Mesendoderm (in vitro differentiated cells): Measurements from ENCODE around the gene LSM8.

Experiments used
- DNase-seq: peaks from one replicate; pipeline ENCODE4 v3.0.0; 2013
- H2AK5ac ChIP-seq: 2 replicates; pipeline ENCODE4 v1.6.1; 2013; ENCODE audit warnings: low read length, inconsistent platforms
- H2BK120ac ChIP-seq: 2 replicates; pipeline ENCODE4 v1.6.1; 2013; ENCODE audit warnings: low read depth, mild to moderate bottlenecking, low read length, moderate library complexity, mixed read lengths
- H2BK15ac ChIP-seq: replicated peaks from 2 replicates; pipeline ENCODE4 v1.6.1; 2013; ENCODE audit warnings: low read depth, mild to moderate bottlenecking, moderate library complexity
- H2BK5ac ChIP-seq: 2 replicates; pipeline ENCODE4 v1.6.1; 2013; ENCODE audit warnings: low read length, inconsistent platforms
- H3K18ac ChIP-seq: 2 replicates; pipeline ENCODE4 v1.6.1; 2013; ENCODE audit warnings: mild to moderate bottlenecking, low read length, mixed read lengths
- H3K23ac ChIP-seq: one replicate; pipeline ENCODE4 v1.6.1; 2013; ENCODE audit warnings: low read length
- H3K27ac ChIP-seq: 2 replicates; pipeline ENCODE4 v1.5.1; 2013; ENCODE audit warnings: low read depth, mild to moderate bottlenecking, inconsistent platforms, low read length, moderate library complexity
- H3K27me3 ChIP-seq: 2 replicates; pipeline ENCODE4 v1.6.1; 2013; ENCODE audit warnings: low read length, control low read depth, mild to moderate bottlenecking, inconsistent platforms; ENCODE audit not compliant: insufficient read depth, poor library complexity
- H3K36me3 ChIP-seq: 2 replicates; pipeline ENCODE4 v1.6.1; 2013; ENCODE audit warnings: low read length, inconsistent platforms; ENCODE audit not compliant: control insufficient read depth, insufficient read depth
- H3K4ac ChIP-seq: one replicate; pipeline ENCODE4 v1.6.1; 2013; ENCODE audit warnings: low read depth, mild to moderate bottlenecking, low read length, moderate library complexity
- H3K4me1 ChIP-seq: 2 replicates; pipeline ENCODE4 v1.6.1; 2013; ENCODE audit warnings: low read depth, low read length, inconsistent platforms; ENCODE audit not compliant: control insufficient read depth
- H3K4me2 ChIP-seq: 2 replicates; pipeline ENCODE4 v1.6.1; 2013; ENCODE audit warnings: low read length
- H3K4me3 ChIP-seq: 2 replicates; pipeline ENCODE4 v1.5.1; 2013; ENCODE audit warnings: mild to moderate bottlenecking, low read length
- H3K56ac ChIP-seq: one replicate; pipeline ENCODE4 v1.6.1; 2013; ENCODE audit warnings: low read length
- H3K79me1 ChIP-seq: 2 replicates; pipeline ENCODE4 v1.6.1; 2013; ENCODE audit warnings: low read length, inconsistent platforms
- H3K79me2 ChIP-seq: 2 replicates; pipeline ENCODE4 v1.6.1; 2013; ENCODE audit warnings: mild to moderate bottlenecking, low read length; ENCODE audit not compliant: control insufficient read depth, insufficient read depth
- H3K9ac ChIP-seq: 2 replicates; pipeline ENCODE4 v1.6.1; 2013; ENCODE audit warnings: low read length, inconsistent platforms
- H4K5ac ChIP-seq: one replicate; pipeline ENCODE4 v1.6.1; 2013; ENCODE audit warnings: low read length
- H4K8ac ChIP-seq: one replicate; pipeline ENCODE4 v1.6.1; 2013; ENCODE audit warnings: low read depth, mild to moderate bottlenecking, control low read depth, low read length, moderate library complexity
- WGBS: extraction: QIAGEN DNeasy Blood & Tissue Kit; methylation state at CpG from one replicate; pipeline ENCODE4 v1.1.7; 2013; ENCODE audit warnings: low lambda C conversion rate, missing lambda C conversion rate; ENCODE audit not compliant: insufficient coverage; ENCODE audit errors: extremely low coverage; 5-methylcytosine and 5-hydroxymethylcytosine counted together

LSM8 gene

GRCh38 chr7:118151671-118152070 is 32.3 kb upstream of the LSM8 start:
- Histone ChIP-seq H3K36me3 (no peaks in the 10 kb centered on the region), H2BK15ac (no peak overlapping the region), H3K79me2 (no peaks in the 10 kb centered on the region), H3K4me3 (no peak overlapping the region), H3K9ac (no peak overlapping the region), H3K27ac (no peak overlapping the region), H3K27me3 (no peaks in the 10 kb centered on the region), H3K4me1 (peaks cover 2% of the 10 kb centered on the region), H4K8ac (no peak overlapping the region), H3K4ac (no peak overlapping the region), H3K18ac (no peak overlapping the region), H2AK5ac (no peak overlapping the region), H2BK120ac (no peak overlapping the region), H3K79me1 (no peaks in the 10 kb centered on the region), H4K5ac (no peak overlapping the region), H3K23ac (no peak overlapping the region), H2BK5ac (no peak overlapping the region), H3K56ac (no peak overlapping the region), H3K4me2 (no peak overlapping the region)
- DNase-seq = no peak
- WGBS = no CpG with 5 or more reads among the region's 2 CpGs

GRCh38 chr7:118152149-118152548 is 31.8 kb upstream of the LSM8 start:
- H3K79me2 ChIP-seq = no peaks in the 10 kb centered on the region
- H3K56ac ChIP-seq = no peak overlapping the region
- no peaks in the 10 kb centered on the region for H3K27me3 ChIP-seq
- no peak overlapping the region for H3K9ac ChIP-seq
- no peak overlapping the region for H3K23ac ChIP-seq
- H3K18ac ChIP-seq = no peak overlapping the region
- WGBS = no CpG with 5 or more reads among the region's 1 CpG
- no peak overlapping the region for H2BK5ac ChIP-seq
- H3K4me2 ChIP-seq = no peak overlapping the region
- no peak overlapping the region for H2BK120ac ChIP-seq
- no peaks in the 10 kb centered on the region for H3K79me1 ChIP-seq
- H4K5ac ChIP-seq = no peak overlapping the region
- H2BK15ac ChIP-seq = no peak overlapping the region
- no peak overlapping the region for H4K8ac ChIP-seq
- no peak overlapping the region for H3K27ac ChIP-seq
- H3K36me3 ChIP-seq = no peaks in the 10 kb centered on the region
- DNase-seq = peak; percentile 27
- no peak overlapping the region for H3K4ac ChIP-seq
- H3K4me1 ChIP-seq = peaks cover 2% of the 10 kb centered on the region
- H3K4me3 ChIP-seq = no peak overlapping the region
- H2AK5ac ChIP-seq = no peak overlapping the region

GRCh38 chr7:118152654-118153053 is 31.3 kb upstream of the LSM8 start:
- H3K27me3 ChIP-seq = no peaks in the 10 kb centered on the region
- DNase-seq = no peak
- no peak overlapping the region for H3K18ac ChIP-seq
- H2BK15ac ChIP-seq = no peak overlapping the region
- H3K4ac ChIP-seq = no peak overlapping the region
- H3K27ac ChIP-seq = no peak overlapping the region
- no peaks in the 10 kb centered on the region for H3K79me1 ChIP-seq
- H3K56ac ChIP-seq = no peak overlapping the region
- H3K36me3 ChIP-seq = no peaks in the 10 kb centered on the region
- H2BK120ac ChIP-seq = no peak overlapping the region
- no peak overlapping the region for H3K23ac ChIP-seq
- H3K4me1 ChIP-seq = peaks cover 2% of the 10 kb centered on the region
- H3K4me3 ChIP-seq = no peak overlapping the region
- H3K79me2 ChIP-seq = no peaks in the 10 kb centered on the region
- no peak overlapping the region for H4K5ac ChIP-seq
- no peak overlapping the region for H4K8ac ChIP-seq
- no peak overlapping the region for H2AK5ac ChIP-seq
- no peak overlapping the region for H3K9ac ChIP-seq
- no peak overlapping the region for H3K4me2 ChIP-seq
- H2BK5ac ChIP-seq = no peak overlapping the region

- Histone ChIP-seq H3K27ac (no peak overlapping the region), H4K8ac (no peak overlapping the region), H3K36me3 (no peaks in the 10 kb centered on the region), H3K79me1 (no peaks in the 10 kb centered on the region), H3K9ac (no peak overlapping the region), H3K4me2 (no peak overlapping the region), H2BK15ac (no peak overlapping the region), H2BK5ac (no peak overlapping the region), H2AK5ac (no peak overlapping the region), H3K79me2 (no peaks in the 10 kb centered on the region), H3K4me1 (peaks cover 2% of the 10 kb centered on the region), H4K5ac (no peak overlapping the region), H3K4ac (no peak overlapping the region), H3K23ac (no peak overlapping the region), H3K56ac (no peak overlapping the region), H3K4me3 (no peak overlapping the region), H3K18ac (no peak overlapping the region), H2BK120ac (no peak overlapping the region), H3K27me3 (no peaks in the 10 kb centered on the region)
- DNase-seq = peak; percentile 58
- no CpG with 5 or more reads among the region's 4 CpGs for WGBS
These were observed 30.3 kb upstream of the LSM8 start for GRCh38 chr7:118153551-118154177.

GRCh38 chr7:118158766-118159165 is 25.2 kb upstream of the LSM8 start:
- Histone ChIP-seq H3K27me3 (no peaks in the 10 kb centered on the region), H4K8ac (no peak overlapping the region), H3K23ac (no peak overlapping the region), H3K9ac (no peak overlapping the region), H3K4me1 (no peaks in the 10 kb centered on the region), H3K4ac (no peak overlapping the region), H3K79me2 (no peaks in the 10 kb centered on the region), H3K4me3 (no peak overlapping the region), H2BK120ac (no peak overlapping the region), H4K5ac (no peak overlapping the region), H2BK5ac (no peak overlapping the region), H3K79me1 (no peaks in the 10 kb centered on the region), H3K27ac (no peak overlapping the region), H3K36me3 (no peaks in the 10 kb centered on the region), H2AK5ac (no peak overlapping the region), H2BK15ac (no peak overlapping the region), H3K18ac (no peak overlapping the region), H3K56ac (no peak overlapping the region), H3K4me2 (no peak overlapping the region)
- peak; percentile 63 for DNase-seq

GRCh38 chr7:118169146-118169545 is 14.8 kb upstream of the LSM8 start:
- H3K36me3 ChIP-seq = no peaks in the 10 kb centered on the region
- WGBS = no CpG with 5 or more reads among the region's 4 CpGs
- H3K56ac ChIP-seq = no peak overlapping the region
- no peaks in the 10 kb centered on the region for H3K79me2 ChIP-seq
- H2BK15ac ChIP-seq = no peak overlapping the region
- no peak overlapping the region for H2BK120ac ChIP-seq
- no peaks in the 10 kb centered on the region for H3K4me1 ChIP-seq
- no peak overlapping the region for H3K4me2 ChIP-seq
- no peak overlapping the region for H2BK5ac ChIP-seq
- H3K23ac ChIP-seq = no peak overlapping the region
- no peak overlapping the region for H3K4ac ChIP-seq
- H4K5ac ChIP-seq = no peak overlapping the region
- H3K9ac ChIP-seq = no peak overlapping the region
- no peak for DNase-seq
- no peak overlapping the region for H2AK5ac ChIP-seq
- no peak overlapping the region for H3K27ac ChIP-seq
- H3K27me3 ChIP-seq = no peaks in the 10 kb centered on the region
- H3K18ac ChIP-seq = no peak overlapping the region
- no peaks in the 10 kb centered on the region for H3K79me1 ChIP-seq
- no peak overlapping the region for H3K4me3 ChIP-seq
- no peak overlapping the region for H4K8ac ChIP-seq
